Measurements from ENCODE around the gene MYH16.
A peak's percentile ranks its signal among the peaks of the same experiment; 100 is the strongest.
"Not testable (repeated sequence)": the region's sequence is repeated elsewhere in the genome, so short reads cannot be mapped to it uniquely, and the experiment has no call there.

Gene MYH16

GRCh38 chr7:99260395-99260794, 12.2 kb upstream of the MYH16 start:
- no peak for DNase-seq

- no peak for DNase-seq
These were observed 11.0 kb upstream of the MYH16 start for GRCh38 chr7:99261646-99262045.

- DNase-seq: no peak
These were observed 6.7 kb upstream of the MYH16 start for GRCh38 chr7:99265848-99266480.

DNA sequence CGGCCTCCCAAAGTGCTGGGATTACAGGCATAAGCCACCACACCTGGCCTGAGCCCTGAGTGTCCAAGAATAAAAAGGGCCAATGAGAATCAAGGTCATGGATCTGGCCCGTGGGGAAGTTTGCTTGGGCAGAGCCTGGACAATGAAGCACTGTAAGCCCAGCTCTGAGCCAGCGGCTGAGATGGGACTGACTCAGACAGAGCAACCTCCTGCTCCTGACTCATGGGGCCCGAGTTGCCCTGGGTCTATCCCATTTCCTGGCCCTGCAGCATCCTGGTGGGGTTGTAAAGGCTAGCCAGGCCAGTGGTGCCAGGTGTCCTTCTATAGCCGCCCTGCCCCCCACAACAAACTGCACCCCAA, 5.2 kb upstream of the MYH16 start:
- peak; percentile 86 for DNase-seq

DNA sequence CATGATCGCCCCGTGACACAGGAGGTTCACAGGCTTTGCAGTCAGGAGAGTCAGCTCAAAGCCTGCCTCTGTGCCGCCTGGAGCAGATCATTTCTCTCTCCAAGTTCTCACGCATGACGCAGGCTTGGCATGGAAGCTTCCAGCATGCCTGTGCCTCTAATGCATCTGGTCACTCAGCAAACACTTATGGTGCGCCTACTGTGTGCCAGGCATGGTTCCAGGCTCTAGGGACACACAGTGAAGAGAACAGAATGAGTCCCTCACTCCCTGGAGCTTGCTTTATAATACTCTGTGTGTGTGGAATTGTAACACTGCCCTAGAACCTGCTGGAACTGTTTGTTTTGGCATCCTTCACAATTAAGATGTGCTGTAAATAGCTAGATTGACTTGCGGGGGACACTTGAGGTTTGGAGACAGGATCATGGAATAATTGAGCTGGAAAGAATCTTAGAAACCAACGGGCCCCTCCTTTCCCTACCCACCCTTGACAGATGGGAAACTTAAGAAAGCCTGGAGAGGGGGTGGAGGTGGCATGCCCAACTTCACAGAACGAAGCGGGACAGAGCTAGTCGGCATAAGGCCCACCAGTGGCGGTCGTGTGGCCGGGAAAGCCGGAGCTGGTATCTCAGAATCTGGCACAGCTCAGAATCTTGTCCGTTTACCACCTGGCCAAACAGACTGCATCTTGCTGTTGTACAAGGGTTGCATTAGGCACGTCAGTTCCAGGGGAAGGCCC, 4.6 kb upstream of the MYH16 start:
- DNase-seq: no peak

GRCh38 chr7:99268577-99268908, 4.1 kb upstream of the MYH16 start:
- no peak for DNase-seq

DNA sequence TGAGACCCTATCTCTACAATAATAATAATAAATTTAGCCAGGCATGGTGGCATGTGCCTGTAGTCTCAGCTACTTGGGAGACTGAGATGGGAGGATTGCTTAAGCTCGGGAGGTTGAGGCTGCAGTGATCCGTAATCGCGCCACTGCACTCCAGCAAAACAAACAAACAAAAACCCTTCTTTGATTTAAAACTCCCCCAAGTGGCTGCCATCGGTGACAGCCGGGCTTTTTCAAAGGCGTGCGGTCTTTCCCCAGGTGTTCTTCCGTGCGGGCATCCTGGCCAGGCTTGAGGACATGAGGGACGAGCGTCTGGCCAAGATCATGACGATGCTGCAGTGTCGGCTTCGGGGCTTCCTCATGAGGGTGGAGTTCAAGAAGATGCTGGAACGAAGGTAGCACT, 1.9 kb upstream of the MYH16 start:
- no peak for DNase-seq

DNA sequence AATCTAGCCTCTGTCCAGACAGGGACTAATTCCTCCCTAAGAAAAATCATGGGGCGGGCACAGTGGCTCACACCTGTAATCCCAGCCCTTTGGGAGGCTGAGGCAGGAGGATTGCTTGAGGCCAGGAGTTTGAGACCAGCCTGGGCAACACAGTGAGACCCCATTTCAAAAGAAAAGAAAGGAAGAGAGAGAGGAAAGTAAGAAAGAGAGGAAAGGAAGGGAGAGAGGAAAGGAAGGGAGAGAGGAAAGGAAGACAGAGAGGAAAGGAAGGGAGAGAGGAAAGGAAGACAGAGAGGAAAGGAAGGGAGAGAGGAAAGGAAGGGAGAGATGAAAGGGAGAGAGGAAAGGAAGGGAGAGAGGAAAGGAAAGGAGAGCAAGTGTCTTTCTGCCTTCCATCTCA, 922 bp downstream of the MYH16 start:
- not testable (repeated sequence) for DNase-seq

GRCh38 chr7:99274908-99275307, 2.3 kb downstream of the MYH16 start:
- not testable (repeated sequence) for DNase-seq

GRCh38 chr7:99275496-99275895, 2.9 kb downstream of the MYH16 start:
- no peak for DNase-seq

DNA sequence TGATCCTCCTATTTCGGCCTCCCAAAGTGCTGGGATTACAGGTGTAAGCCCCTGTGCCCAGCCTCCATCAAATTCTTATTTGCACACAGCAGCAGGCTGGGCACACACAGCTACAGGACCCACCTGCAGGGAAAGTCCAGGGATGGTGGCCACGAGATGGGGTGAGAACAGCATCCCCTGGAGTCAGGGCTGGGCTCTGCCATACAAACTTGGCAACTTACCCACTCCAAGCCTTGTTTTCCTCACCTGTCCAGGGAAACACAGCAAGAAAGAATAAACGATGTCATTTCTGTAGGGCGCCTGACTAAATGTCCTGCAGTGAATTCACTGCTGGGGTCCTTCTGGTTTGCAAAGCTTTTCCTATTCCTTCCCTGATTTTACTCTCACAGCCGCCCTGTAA, 5.5 kb downstream of the MYH16 start:
- DNase-seq: no peak

DNA sequence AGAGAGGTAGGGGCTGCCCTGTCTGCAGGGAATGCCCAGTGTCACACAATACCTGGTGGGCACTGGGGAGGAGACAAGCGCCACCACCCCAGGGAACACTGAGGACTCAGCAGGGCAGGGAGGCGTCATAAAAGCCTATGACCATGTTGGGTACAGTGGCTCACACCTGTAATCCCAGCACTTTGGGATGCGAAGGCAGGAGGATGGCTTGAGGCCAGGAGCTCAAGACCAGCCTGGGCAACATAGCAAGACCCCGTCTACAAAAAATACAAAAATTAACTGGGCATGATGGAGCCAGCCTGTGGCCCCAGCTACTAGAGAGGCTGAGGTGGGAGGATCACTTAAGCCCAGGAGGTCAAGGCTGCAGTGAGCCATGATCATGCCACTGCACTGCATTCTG, 11.5 kb downstream of the MYH16 start:
- not testable (repeated sequence) for DNase-seq

DNA sequence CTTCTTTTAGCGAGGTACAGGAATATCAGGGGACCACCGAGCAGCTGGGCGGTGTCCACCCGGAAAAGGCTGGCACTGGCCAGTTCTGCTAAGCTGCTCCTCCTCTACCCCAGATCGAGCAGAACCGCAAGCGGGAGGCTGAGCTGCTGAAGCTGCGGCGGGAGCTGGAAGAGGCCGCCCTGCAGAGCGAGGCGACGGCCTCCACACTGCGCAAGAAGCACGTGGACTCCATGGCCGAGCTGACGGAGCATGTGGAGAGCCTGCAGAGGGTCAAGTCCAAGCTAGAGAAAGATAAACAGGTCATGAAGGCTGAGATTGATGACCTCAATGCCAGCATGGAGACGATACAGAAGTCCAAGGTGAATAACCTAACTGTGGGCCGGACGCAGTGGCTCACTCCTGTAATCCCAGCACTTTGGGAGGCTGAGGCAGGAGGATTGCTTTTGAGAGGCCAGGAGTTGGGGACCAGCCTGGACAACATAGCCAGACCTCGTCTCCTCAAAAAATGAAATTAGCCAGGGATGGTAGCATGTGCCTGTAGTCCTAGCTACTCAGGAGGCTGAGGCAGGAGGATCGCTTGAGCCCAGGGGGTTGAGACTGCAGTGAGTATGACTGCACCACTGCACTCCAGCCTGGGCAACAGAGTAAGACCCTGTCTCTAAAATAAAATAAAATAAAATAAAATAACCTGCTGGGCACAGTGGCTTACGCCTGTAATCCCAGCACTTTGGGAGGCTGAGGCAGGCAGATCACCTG, 15.3 kb downstream of the MYH16 start:
- no peak for DNase-seq

- DNase-seq: no peak
These were observed 16.5 kb downstream of the MYH16 start for GRCh38 chr7:99289185-99289584.

- not testable (repeated sequence) for DNase-seq
These were observed 17.5 kb downstream of the MYH16 start for GRCh38 chr7:99290148-99290547.

DNA sequence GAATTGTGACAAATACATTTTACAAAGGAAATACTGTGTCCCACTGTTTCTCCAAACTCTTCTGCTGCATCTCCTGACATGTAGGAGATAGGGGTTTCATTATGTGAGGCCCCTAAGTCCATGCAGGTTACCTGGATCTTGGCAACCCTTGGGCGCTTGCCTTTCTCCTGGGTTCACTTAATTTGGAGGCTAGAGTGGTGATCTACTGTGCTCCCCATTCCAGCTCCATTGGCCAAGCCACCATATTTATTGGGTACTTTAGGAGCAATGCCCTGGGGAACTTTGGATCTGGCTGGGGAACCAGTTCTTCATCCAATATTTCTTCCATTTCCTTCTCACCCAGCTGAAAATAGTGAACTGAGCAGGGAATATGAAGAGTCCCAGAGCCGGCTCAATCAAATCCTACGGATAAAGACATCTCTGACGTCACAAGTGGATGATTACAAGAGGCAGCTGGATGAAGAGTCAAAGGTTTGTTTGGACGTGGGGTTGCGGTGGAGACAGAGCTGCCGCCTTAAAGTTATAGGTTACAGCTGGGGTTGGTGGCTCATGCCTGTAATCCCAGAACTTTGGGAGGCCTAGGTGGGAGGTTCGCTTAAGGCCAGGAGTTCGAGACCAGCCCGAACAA, 18.5 kb downstream of the MYH16 start:
- no peak for DNase-seq

DNA sequence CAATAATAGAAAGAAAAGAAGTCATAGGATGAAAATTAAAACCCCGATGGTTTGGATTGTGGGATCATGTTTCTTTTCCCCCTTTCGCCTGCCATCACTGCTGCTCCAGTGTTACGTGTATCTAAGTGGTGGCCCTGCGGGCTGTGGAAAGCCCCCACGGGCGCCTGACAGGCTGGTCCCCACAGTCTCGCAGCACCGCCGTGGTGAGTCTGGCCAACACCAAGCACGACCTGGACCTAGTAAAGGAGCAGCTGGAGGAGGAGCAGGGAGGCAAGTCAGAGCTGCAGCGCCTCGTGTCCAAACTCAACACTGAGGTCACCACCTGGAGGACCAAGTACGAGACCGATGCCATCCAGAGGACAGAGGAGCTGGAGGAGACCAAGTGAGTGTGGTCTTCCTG, 19.5 kb downstream of the MYH16 start:
- DNase-seq: no peak

DNA sequence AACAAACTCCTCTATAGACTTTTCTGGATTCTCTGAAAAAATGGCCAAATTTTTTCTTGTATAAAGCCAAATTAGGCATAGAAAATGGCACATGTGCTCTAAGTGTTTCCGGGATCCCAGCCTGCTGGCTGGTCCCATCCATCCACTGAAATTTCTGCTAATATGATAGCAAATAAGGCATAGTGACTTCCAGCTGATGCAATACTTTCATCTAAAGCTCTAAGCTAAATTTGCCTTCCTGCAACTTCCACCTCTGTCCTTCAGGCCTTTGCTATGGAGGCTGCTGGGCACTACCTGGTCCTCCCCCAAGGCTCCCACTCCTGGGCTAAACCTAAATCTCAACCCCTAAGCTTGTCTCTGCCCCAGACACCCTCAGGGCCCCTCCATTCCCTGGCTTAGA, 20.5 kb downstream of the MYH16 start:
- no peak for DNase-seq

GRCh38 chr7:99293650-99294049, 21.0 kb downstream of the MYH16 start:
- DNase-seq: no peak

DNA sequence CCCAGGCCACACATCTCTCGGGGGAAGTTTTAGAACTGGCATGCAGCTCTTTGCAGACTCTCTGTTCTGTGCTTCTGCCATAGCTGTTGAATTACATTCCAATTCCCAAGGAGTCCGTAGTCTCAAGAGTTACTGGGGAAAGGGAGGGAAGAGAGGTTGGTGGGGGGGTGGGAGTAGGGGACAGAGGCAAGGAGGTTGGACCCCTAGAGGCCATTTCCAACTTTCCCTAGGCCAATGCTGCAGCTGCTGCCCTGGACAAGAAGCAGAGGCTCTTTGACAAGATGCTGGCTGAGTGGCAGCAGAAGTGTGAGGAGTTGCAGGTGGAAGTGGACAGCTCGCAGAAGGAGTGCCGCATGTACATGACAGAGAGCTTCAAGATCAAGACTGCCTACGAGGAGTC, 23.8 kb downstream of the MYH16 start:
- DNase-seq: no peak

GRCh38 chr7:99301496-99301895, 28.9 kb downstream of the MYH16 start:
- no peak for DNase-seq

- no peak for DNase-seq
These were observed 33.0 kb downstream of the MYH16 start for GRCh38 chr7:99305473-99306260.

DNA sequence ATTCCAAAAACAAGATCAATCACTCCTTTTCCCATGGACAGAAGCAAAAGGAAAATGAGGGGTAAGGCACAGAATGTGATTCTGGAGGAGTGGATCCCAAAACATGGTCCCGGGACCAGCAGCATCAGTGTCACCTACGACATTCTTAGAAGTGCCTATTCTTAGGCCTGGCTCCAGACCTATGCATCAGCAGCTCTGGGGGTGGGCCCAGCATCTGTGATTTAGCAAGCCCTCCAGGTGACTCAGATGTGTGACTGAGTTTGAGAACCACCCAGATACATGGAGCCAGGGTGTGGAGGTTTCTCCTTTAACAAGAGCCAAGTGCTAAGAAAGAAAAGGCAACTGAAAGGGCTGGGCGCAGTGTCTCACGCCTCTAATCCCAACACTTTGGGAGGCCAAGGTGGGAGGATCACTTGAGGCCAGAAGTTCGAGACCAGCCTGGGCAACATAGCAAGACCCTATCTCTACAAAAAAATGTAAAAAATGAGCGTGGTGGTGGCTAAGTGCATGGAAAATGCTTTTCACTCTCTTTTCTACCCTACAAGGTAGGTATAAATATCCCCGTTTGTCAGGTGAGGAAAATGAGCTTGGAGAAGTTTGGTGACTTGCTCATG, 35.9 kb downstream of the MYH16 start:
- peak; percentile 9 for DNase-seq

Measured in EL (cell line).